IMR-90 (cell line): ENCODE data around the gene TP53TG5.

ENCODE experiments used
- CHD1 ChIP-seq: IDR thresholded peaks from 2 replicates; pipeline ENCODE4 v1.6.1; 2012; ENCODE audit warnings: low read depth, low read length, improper control_type of control experiment
- CTCF ChIP-seq: conservative IDR thresholded peaks from 2 replicates; pipeline ENCODE4 v1.5.1; 2012; ENCODE audit warnings: mild to moderate bottlenecking, low read depth, low read length, improper control_type of control experiment
- ELK1 ChIP-seq: fragments of 150-350 bp; IDR thresholded peaks from 2 replicates; pipeline ENCODE4 v1.6.1; 2016; ENCODE audit warnings: low read depth, mild to moderate bottlenecking, low read length, moderate library complexity, borderline replicate concordance
- FOS ChIP-seq: fragments of 150-350 bp; IDR thresholded peaks from 2 replicates; pipeline ENCODE4 v1.6.1; 2016; ENCODE audit warnings: low read depth, low read length
- MAZ ChIP-seq: IDR thresholded peaks from 2 replicates; pipeline ENCODE4 v1.6.1; 2012; ENCODE audit warnings: low read depth, mild to moderate bottlenecking, low read length, improper control_type of control experiment, moderate library complexity, borderline replicate concordance
- MXI1 ChIP-seq: IDR thresholded peaks from 2 replicates; pipeline ENCODE4 v1.6.1; 2012; ENCODE audit warnings: low read depth, mild to moderate bottlenecking, low read length, moderate library complexity, borderline replicate concordance
- POLR2A ChIP-seq: IDR thresholded peaks from 2 replicates; pipeline ENCODE4 v1.6.1; 2012; ENCODE audit warnings: mild to moderate bottlenecking, low read depth, low read length
- RAD21 ChIP-seq: IDR thresholded peaks from 2 replicates; pipeline ENCODE4 v1.6.1; 2012; ENCODE audit warnings: low read length, improper control_type of control experiment
- RCOR1 ChIP-seq: IDR thresholded peaks from 2 replicates; pipeline ENCODE4 v1.6.1; 2012; ENCODE audit warnings: mild to moderate bottlenecking, low read length, improper control_type of control experiment; ENCODE audit not compliant: insufficient replicate concordance
- SMC3 ChIP-seq: fragments of 150-350 bp; IDR thresholded peaks from 2 replicates; pipeline ENCODE4 v1.6.1; 2016; ENCODE audit warnings: low read depth, mild to moderate bottlenecking, antibody characterized with exemption, low read length, moderate library complexity

GRCh38 chr20:45378191-45378590, at the start of gene TP53TG5:
- TF ChIP-seq CTCF (no peak), CHD1 (no peak), POLR2A (no peak), SMC3 (no peak), RCOR1 (no peak), MXI1 (no peak), ELK1 (no peak), RAD21 (no peak), FOS (no peak), MAZ (no peak)
